Measurements from ENCODE around the gene BRSK2. TPM values are rescaled to one million over a fixed set of nuclear protein-coding genes. Genes with fewer than 3 reads are reported as not detected.

BRSK2 gene
- total and polyA plus RNA-seq, 2 of the 4 experiments (the other 2 are of a cell fraction) = 0.18 to 0.62 TPM

- no peak overlapping the region for H3K9ac ChIP-seq (ENCODE audit: low read depth, low read length)
- BruUV-seq (replicated peaks) = no TSS peak
- H2BK120ac ChIP-seq (ENCODE audit: low read depth, low read length) = no peak overlapping the region
- ChIA-PET POLR2A (ENCODE audit: unreplicated experiment) (no interaction called here), CTCF (no interaction called here)
- no peaks in the 10 kb centered on the region for H4K20me1 ChIP-seq (ENCODE audit: insufficient read depth, low read length)
- no peak overlapping the region for H3K4me3 ChIP-seq (ENCODE audit: insufficient read depth, low read depth, low read length)
- H3K27ac ChIP-seq (ENCODE audit: insufficient read depth, low read length) = no peak overlapping the region
- peak; percentile 97 for ATAC-seq (ENCODE audit: low read depth)
- no peak overlapping the region for H3K14ac ChIP-seq (replicated peaks; ENCODE audit: low read depth, low read length)
- no peaks in the 10 kb centered on the region for H3K9me1 ChIP-seq (ENCODE audit: insufficient read depth, low read length)
- no peak overlapping the region for H3K18ac ChIP-seq (ENCODE audit: low read depth, low read length)
- H3K4me2 ChIP-seq (ENCODE audit: low read depth, low read length) = no peak overlapping the region
- H2AK9ac ChIP-seq (replicated peaks; ENCODE audit: low read depth, low read length, poor library complexity) = no peak overlapping the region
- no peak overlapping the region for H3K4ac ChIP-seq (ENCODE audit: low read depth, low read length)
- H2AK5ac ChIP-seq (ENCODE audit: low read depth, low read length) = no peak overlapping the region
- H3K36me3 ChIP-seq (ENCODE audit: control insufficient read depth, insufficient read depth, low read length) = no peaks in the 10 kb centered on the region
- H3K79me1 ChIP-seq (ENCODE audit: low read depth in 1 of 2, low read length in 2 of 2) = no peaks in the 10 kb centered on the region
- no peaks in the 10 kb centered on the region for H3K9me3 ChIP-seq (ENCODE audit: control insufficient read depth, insufficient read depth, low read length)
- peak; percentile 21; the same call in 1 of the 2 replicates for TF ChIP-seq MAZ (IDR thresholded peaks at IDR 0.05; ENCODE audit: borderline replicate concordance, low read depth, low read length)
- TF ChIP-seq BHLHE40 (IDR thresholded peaks at IDR 0.05; ENCODE audit: low read depth, low read length) = no peak
- TF ChIP-seq MAFK (IDR thresholded peaks at IDR 0.05; ENCODE audit: low read depth, low read length) = no peak
- no peak overlapping the region for H2BK20ac ChIP-seq (ENCODE audit: low read depth, low read length)
- peaks cover 8% of the 10 kb centered on the region for H3K27me3 ChIP-seq (ENCODE audit: control insufficient read depth, insufficient read depth, low read length)
- H2BK5ac ChIP-seq (ENCODE audit: low read depth, low read length, poor library complexity, severe bottlenecking) = no peak overlapping the region
- peak; percentile 42 for DNase-seq
- intact Hi-C loops (cut with micrococcal nuclease) = no loop called here
- H4K5ac ChIP-seq (ENCODE audit: low read depth, low read length) = no peak overlapping the region
- H3K56ac ChIP-seq (ENCODE audit: extremely low read depth, insufficient read depth, low read length) = no peak overlapping the region
- H4K8ac ChIP-seq (ENCODE audit: low read depth in 2 of 2, low read length in 2 of 2) = no peak overlapping the region
- no peak overlapping the region for H4K91ac ChIP-seq (ENCODE audit: insufficient read depth, low read depth, low read length)
- peaks cover 1% of the 10 kb centered on the region; the same call in 1 of the 2 replicates for H3K4me1 ChIP-seq (ENCODE audit: control insufficient read depth, insufficient read depth, low read length)
- no peak overlapping the region for H2AFZ ChIP-seq (replicated peaks; ENCODE audit: low read length, poor library complexity)
- 0% methylated on average over 1 of the region's 6 CpGs; no CpG with 5 or more reads in 1 of the 2 experiments for WGBS, 2 experiments (ENCODE audit: extremely low coverage in 2 of 2, insufficient read length in 1 of 2)
- in situ Hi-C loops (cut with MboI; ENCODE audit: low sequenced_read_pairs) = no loop called here
- no peak overlapping the region for H3K23ac ChIP-seq (ENCODE audit: low read depth, low read length)
- dilution Hi-C loops (cut with HindIII; ENCODE audit: low sequenced_read_pairs, unreplicated experiment) = no loop called here
- no peak overlapping the region for H2BK15ac ChIP-seq (ENCODE audit: low read depth, low read length)
These were observed 47.8 kb downstream of the BRSK2 start for GRCh38 chr11:1437500-1437899.

Data from IMR-90 (cell line).